ENCODE data around the gene ZMYM2.
A peak's percentile ranks its signal among the peaks of the same experiment; 100 is the strongest.

ZMYM2 gene

GRCh38 chr13:20102525-20103180, 144.1 kb downstream of the ZMYM2 start:
- DNase-seq (ENCODE audit: low spot score), result no peak

- DNase-seq (ENCODE audit: low spot score), result no peak
Measured at GRCh38 chr13:20105161-20105689, 146.7 kb downstream of the ZMYM2 start.

GRCh38 chr13:20106742-20107141, 148.2 kb downstream of the ZMYM2 start:
- peak; percentile 41 for DNase-seq (ENCODE audit: low spot score)

GRCh38 chr13:20109037-20109436, 150.5 kb downstream of the ZMYM2 start:
- DNase-seq (ENCODE audit: low spot score), result no peak

- no peak for DNase-seq (ENCODE audit: low spot score)
Measured at GRCh38 chr13:20114066-20114610, 155.6 kb downstream of the ZMYM2 start.

GRCh38 chr13:20116213-20116612, 157.7 kb downstream of the ZMYM2 start:
- DNase-seq (ENCODE audit: low spot score), result no peak

GRCh38 chr13:20118268-20119140, 160.0 kb downstream of the ZMYM2 start:
- no peak for DNase-seq (ENCODE audit: low spot score)

- no peak for DNase-seq (ENCODE audit: low spot score)
Measured at GRCh38 chr13:20119960-20120359, 161.4 kb downstream of the ZMYM2 start.

- DNase-seq (ENCODE audit: low spot score), result no peak
Measured at GRCh38 chr13:20121159-20121525, 162.6 kb downstream of the ZMYM2 start.

GRCh38 chr13:20124303-20124702, 165.8 kb downstream of the ZMYM2 start:
- no peak for DNase-seq (ENCODE audit: low spot score)

- DNase-seq (ENCODE audit: low spot score), result no peak
Measured at GRCh38 chr13:20125129-20125782, 166.7 kb downstream of the ZMYM2 start.

GRCh38 chr13:20125783-20126165, 167.2 kb downstream of the ZMYM2 start:
- DNase-seq (ENCODE audit: low spot score), result no peak

- no peak for DNase-seq (ENCODE audit: low spot score)
Measured at GRCh38 chr13:20126541-20127261, 168.2 kb downstream of the ZMYM2 start.

GRCh38 chr13:20127262-20127561, 168.7 kb downstream of the ZMYM2 start:
- no peak for DNase-seq (ENCODE audit: low spot score)

GRCh38 chr13:20127562-20128458, 169.3 kb downstream of the ZMYM2 start:
- peak; percentile 41 for DNase-seq (ENCODE audit: low spot score)

- no peak for DNase-seq (ENCODE audit: low spot score)
Measured at GRCh38 chr13:20128459-20128931, 170.0 kb downstream of the ZMYM2 start.

GRCh38 chr13:20129076-20129475, 170.5 kb downstream of the ZMYM2 start:
- DNase-seq (ENCODE audit: low spot score), result no peak

- DNase-seq (ENCODE audit: low spot score), result no peak
Measured at GRCh38 chr13:20130012-20130411, 171.5 kb downstream of the ZMYM2 start.

GRCh38 chr13:20130652-20131051, 172.1 kb downstream of the ZMYM2 start:
- DNase-seq (ENCODE audit: low spot score), result no peak

Measured in SK-N-DZ (cell line).